Fibroblast of skin of back (primary cell): ENCODE measurements around the gene ALPK3.

Experiments used
- DNase-seq: peaks from one replicate; pipeline ENCODE4 v3.0.0-alpha.2; 2013

ALPK3 gene

GRCh38 chr15:84894736-84895425 is 77.7 kb downstream of the ALPK3 start:
- no peak for DNase-seq

GRCh38 chr15:84898761-84899160 is 81.6 kb downstream of the ALPK3 start:
- DNase-seq: no peak

- no peak for DNase-seq
Measured at GRCh38 chr15:84899750-84900149, 82.6 kb downstream of the ALPK3 start.

GRCh38 chr15:84901540-84901939 is 84.4 kb downstream of the ALPK3 start:
- no peak for DNase-seq

GRCh38 chr15:84903751-84904150 is 86.6 kb downstream of the ALPK3 start:
- no peak for DNase-seq

- DNase-seq: no peak
Measured at GRCh38 chr15:84904419-84904818, 87.3 kb downstream of the ALPK3 start.

GRCh38 chr15:84905016-84905916 is 88.1 kb downstream of the ALPK3 start:
- DNase-seq: no peak

- DNase-seq: no peak
Measured at GRCh38 chr15:84907731-84908130, 90.6 kb downstream of the ALPK3 start.

GRCh38 chr15:84908564-84908963 is 91.4 kb downstream of the ALPK3 start:
- no peak for DNase-seq

- DNase-seq: no peak
Measured at GRCh38 chr15:84909029-84909428, 91.9 kb downstream of the ALPK3 start.

GRCh38 chr15:84909782-84910181 is 92.6 kb downstream of the ALPK3 start:
- no peak for DNase-seq

GRCh38 chr15:84910928-84911623 is 93.9 kb downstream of the ALPK3 start:
- no peak for DNase-seq

GRCh38 chr15:84911879-84912660 is 94.9 kb downstream of the ALPK3 start:
- DNase-seq: peak; percentile 97

GRCh38 chr15:84913360-84913723 is 96.2 kb downstream of the ALPK3 start:
- no peak for DNase-seq

- no peak for DNase-seq
Measured at GRCh38 chr15:84914351-84914750, 97.2 kb downstream of the ALPK3 start.

- peak; percentile 92 for DNase-seq
Measured at GRCh38 chr15:84914909-84915605, 97.9 kb downstream of the ALPK3 start.

GRCh38 chr15:84915606-84915958 is 98.4 kb downstream of the ALPK3 start:
- no peak for DNase-seq

GRCh38 chr15:84917452-84917851 is 100.3 kb downstream of the ALPK3 start:
- DNase-seq: no peak

- no peak for DNase-seq
Measured at GRCh38 chr15:84919106-84919667, 102.0 kb downstream of the ALPK3 start.

- no peak for DNase-seq
Measured at GRCh38 chr15:84921121-84921520, 104.0 kb downstream of the ALPK3 start.

GRCh38 chr15:84922530-84922929 is 105.4 kb downstream of the ALPK3 start:
- no peak for DNase-seq
